BLaER1 treated with 17β-estradiol and CSF1 and Interleukin-3, amounts not matched to agents 10 nM and 100 nM (cell line): ENCODE results near the gene BUD31.
A peak's percentile ranks its signal among the peaks of the same experiment; 100 is the strongest.
"Not testable (repeated sequence)": the region's sequence is repeated elsewhere in the genome, so short reads cannot be mapped to it uniquely, and the experiment has no call there.

ENCODE experiments used
- H3K27ac ChIP-seq, 11 experiments: shearing (Covaris generic); formaldehyde crosslinking; 2 replicates each; pipeline ENCODE4 v1.8.1; 2022
- H3K27me3 ChIP-seq, 11 experiments: shearing (Covaris generic); formaldehyde crosslinking; 2 replicates each; pipeline ENCODE4 v1.8.1; 2022
- H3K36me3 ChIP-seq, 11 experiments: shearing (Covaris generic); formaldehyde crosslinking; 2 replicates each; pipeline ENCODE4 v1.8.1; 2022
- H3K4me1 ChIP-seq, 10 experiments: shearing (Covaris generic); formaldehyde crosslinking; 2 replicates each; pipeline ENCODE4 v1.8.1; 2022
- H3K4me2 ChIP-seq, 11 experiments: shearing (Covaris generic); formaldehyde crosslinking; 2 replicates each; pipeline ENCODE4 v1.8.1; 2022
- H3K4me3 ChIP-seq, 10 experiments: shearing (Covaris generic); formaldehyde crosslinking; 2 replicates each; pipeline ENCODE4 v1.8.1; 2022
- H3K9ac ChIP-seq, 11 experiments: shearing (Covaris generic); formaldehyde crosslinking; 2 replicates each; pipeline ENCODE4 v1.8.1; 2022
- H3K9me3 ChIP-seq, 11 experiments: shearing (Covaris generic); formaldehyde crosslinking; replicated peaks in 1 of 11; 2 replicates each; pipeline ENCODE4 v1.8.1; 2022
- H4K20me1 ChIP-seq, 11 experiments: shearing (Covaris generic); formaldehyde crosslinking; 2 replicates each; pipeline ENCODE4 v1.8.1; 2022
- Cebpa-rat ChIP-seq, 11 experiments: shearing (Covaris generic); IDR thresholded peaks; 2 replicates each; pipeline ENCODE4 v1.8.1; 2022

Gene BUD31

DNA sequence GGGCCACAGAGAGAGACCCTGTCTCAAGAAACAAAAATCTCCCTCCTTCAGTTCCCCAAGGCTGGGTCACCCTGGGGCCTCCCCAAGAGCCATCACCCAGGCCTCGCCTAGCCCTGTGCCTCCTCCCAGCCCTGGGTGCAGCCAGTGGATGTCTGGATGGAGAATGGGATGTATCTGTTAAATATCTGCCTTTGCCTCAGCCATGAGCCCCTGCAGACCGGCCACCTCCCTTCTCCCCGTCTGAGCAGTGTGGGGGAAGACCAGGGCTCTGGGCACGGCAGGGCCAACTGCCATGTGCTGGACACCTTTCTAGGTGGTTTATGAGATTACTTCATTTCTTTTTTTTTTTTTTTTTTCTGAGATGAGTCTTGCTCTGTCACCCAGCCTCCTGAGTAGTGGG is 24.2 kb upstream of the BUD31 start:
- Histone ChIP-seq H3K27me3 (no peaks in the 10 kb centered on the region), H3K4me2 (peak overlapping the region in 5 of 11 experiments; percentile 75 to 97 (median 81); a peak in 10 of 22 replicates), H3K9me3 (no peaks in the 10 kb centered on the region), H3K9ac (peak overlapping the region in 9 of 11 experiments; percentile 9 to 67 (median 32); a peak in 8 of 22 replicates), H3K27ac (peak overlapping the region in 6 of 11 experiments; percentile 5 to 35 (median 16); a peak in 9 of 22 replicates), H3K36me3 (peaks cover 48 to 89% (median 79%) of the 10 kb centered on the region in 11 experiments), H3K4me1 (peaks cover 24 to 72% (median 55%) of the 10 kb centered on the region in 10 experiments), H4K20me1 (peaks cover 42 to 92% (median 87%) of the 10 kb centered on the region in 11 experiments), H3K4me3 (no peak overlapping the region)
- no peak for TF ChIP-seq Cebpa-rat (IDR thresholded peaks at IDR 0.05)

GRCh38 chr7:99385564-99385963 is 23.2 kb upstream of the BUD31 start:
- Histone ChIP-seq H3K4me3 (0 out of 20 replicates have a peak overlapping the region, but pooled peaks of 1 of the 10 experiments have one; percentile 15), H3K4me1 (peaks cover 14 to 76% (median 47%) of the 10 kb centered on the region in 10 experiments), H3K36me3 (peaks cover 58 to 99% (median 89%) of the 10 kb centered on the region in 11 experiments), H3K27ac (peak overlapping the region in 10 of 11 experiments; percentile 21 to 72 (median 54); a peak in 19 of 22 replicates), H3K9ac (peak overlapping the region in 8 of 11 experiments; percentile 29 to 73 (median 58); a peak in 14 of 22 replicates), H3K27me3 (no peaks in the 10 kb centered on the region), H3K4me2 (peak overlapping the region in 8 of 11 experiments; percentile 15 to 97 (median 70); a peak in 13 of 22 replicates), H4K20me1 (peaks cover 37 to 100% (median 97%) of the 10 kb centered on the region in 11 experiments), H3K9me3 (no peaks in the 10 kb centered on the region)
- TF ChIP-seq Cebpa-rat (IDR thresholded peaks at IDR 0.05): no peak

GRCh38 chr7:99386584-99387238 is 22.1 kb upstream of the BUD31 start:
- H3K36me3 ChIP-seq: peaks cover 65 to 99% (median 92%) of the 10 kb centered on the region in 11 experiments

GRCh38 chr7:99387239-99387635 is 21.5 kb upstream of the BUD31 start:
- H3K27me3 ChIP-seq, H3K27ac ChIP-seq, H3K4me2 ChIP-seq, H3K9me3 ChIP-seq, H3K4me3 ChIP-seq, H3K9ac ChIP-seq: not testable (repeated sequence)
- Histone ChIP-seq H3K36me3 (peaks cover 66 to 99% (median 92%) of the 10 kb centered on the region in 11 experiments), H4K20me1 (peaks cover 35 to 100% (median 97%) of the 10 kb centered on the region in 11 experiments), H3K4me1 (peaks cover 4 to 76% (median 42%) of the 10 kb centered on the region in 10 experiments)
- peak in 2 of 11 experiments; percentile 55 to 63; a peak in 2 of 22 replicates for TF ChIP-seq Cebpa-rat (IDR thresholded peaks at IDR 0.05)

More at GRCh38 chr7:99386584-99387238, 22.1 kb upstream of the BUD31 start:
- no peak overlapping the region for H3K4me3 ChIP-seq
- peak overlapping the region in 3 of 11 experiments; percentile 21 to 72 (median 35); a peak in 5 of 22 replicates for H3K27ac ChIP-seq
- no peaks in the 10 kb centered on the region for H3K27me3 ChIP-seq
- 0 out of 22 replicates have a peak overlapping the region, but pooled peaks of 2 of the 11 experiments have one; percentile 9 to 18 for H3K9ac ChIP-seq
- H3K4me2 ChIP-seq: no peak overlapping the region
- H4K20me1 ChIP-seq: peaks cover 33 to 100% (median 97%) of the 10 kb centered on the region in 11 experiments
- TF ChIP-seq Cebpa-rat (IDR thresholded peaks at IDR 0.05): no peak
- peaks cover 2 to 76% (median 42%) of the 10 kb centered on the region in 10 experiments for H3K4me1 ChIP-seq
- no peaks in the 10 kb centered on the region for H3K9me3 ChIP-seq

GRCh38 chr7:99387912-99388311 is 20.9 kb upstream of the BUD31 start:
- H3K9me3 ChIP-seq: no peaks in the 10 kb centered on the region
- H3K27me3 ChIP-seq: no peaks in the 10 kb centered on the region
- no peak for TF ChIP-seq Cebpa-rat (IDR thresholded peaks at IDR 0.05)
- H3K4me3 ChIP-seq: no peak overlapping the region
- H3K27ac ChIP-seq: no peak overlapping the region
- H3K4me1 ChIP-seq: peaks cover 8 to 76% (median 46%) of the 10 kb centered on the region in 10 experiments
- H3K4me2 ChIP-seq: no peak overlapping the region
- H3K36me3 ChIP-seq: peaks cover 66 to 99% (median 90%) of the 10 kb centered on the region in 11 experiments
- H3K9ac ChIP-seq: no peak overlapping the region
- H4K20me1 ChIP-seq: peaks cover 37 to 100% (median 97%) of the 10 kb centered on the region in 11 experiments

GRCh38 chr7:99389772-99390171 is 19.0 kb upstream of the BUD31 start:
- TF ChIP-seq Cebpa-rat (IDR thresholded peaks at IDR 0.05): no peak
- no peak overlapping the region for H3K27ac ChIP-seq
- H3K4me3 ChIP-seq: no peak overlapping the region
- H4K20me1 ChIP-seq: peaks cover 39 to 100% (median 97%) of the 10 kb centered on the region in 11 experiments
- peak overlapping the region in 2 of 11 experiments; percentile 88 to 91; a peak in 1 of 22 replicates for H3K4me2 ChIP-seq
- H3K4me1 ChIP-seq: peaks cover 20 to 70% (median 40%) of the 10 kb centered on the region in 10 experiments
- H3K27me3 ChIP-seq: no peaks in the 10 kb centered on the region
- H3K9ac ChIP-seq: peak overlapping the region in 1 of 11 experiments; percentile 43; a peak in 1 of 22 replicates
- H3K36me3 ChIP-seq: peaks cover 75 to 98% (median 92%) of the 10 kb centered on the region in 11 experiments
- H3K9me3 ChIP-seq: no peaks in the 10 kb centered on the region

GRCh38 chr7:99390941-99391602 is 17.7 kb upstream of the BUD31 start:
- Histone ChIP-seq H3K27ac (no peak overlapping the region), H3K27me3 (no peaks in the 10 kb centered on the region), H3K9me3 (no peaks in the 10 kb centered on the region), H3K4me1 (peaks cover 20 to 57% (median 29%) of the 10 kb centered on the region in 10 experiments), H3K36me3 (peaks cover 80 to 100% (median 95%) of the 10 kb centered on the region in 11 experiments), H3K9ac (peak overlapping the region in 2 of 11 experiments; percentile 19 to 43; a peak in 1 of 22 replicates), H4K20me1 (peaks cover 44 to 100% (median 99%) of the 10 kb centered on the region in 11 experiments), H3K4me3 (no peak overlapping the region), H3K4me2 (peak overlapping the region in 6 of 11 experiments; percentile 85 to 98 (median 90); a peak in 9 of 22 replicates)
- no peak for TF ChIP-seq Cebpa-rat (IDR thresholded peaks at IDR 0.05)

DNA sequence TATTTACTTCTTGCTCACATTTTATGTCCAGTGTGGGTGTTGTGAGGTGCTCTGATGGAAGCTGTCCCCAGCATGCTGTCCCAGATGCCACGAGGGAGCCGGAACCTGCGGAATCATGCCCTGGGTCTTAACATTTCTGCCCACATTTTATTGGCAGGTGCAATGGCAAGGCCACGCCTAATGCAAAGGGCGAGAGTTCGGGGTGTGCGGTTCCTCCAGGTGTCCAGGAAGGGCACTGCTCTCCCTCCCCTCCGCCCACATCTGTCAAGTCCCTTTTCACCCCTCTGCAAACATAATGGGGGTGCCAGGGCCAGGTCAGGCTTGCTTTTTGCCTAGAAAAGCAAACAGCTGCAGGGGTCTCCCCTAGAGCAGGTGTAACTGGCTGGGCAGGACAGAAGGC is 16.7 kb upstream of the BUD31 start:
- Histone ChIP-seq H3K9ac (peak overlapping the region; percentile 4 to 78 (median 60); a peak in 18 of 22 replicates), H3K27me3 (no peaks in the 10 kb centered on the region), H3K36me3 (peaks cover 78 to 98% (median 93%) of the 10 kb centered on the region in 11 experiments), H4K20me1 (peaks cover 41 to 100% (median 98%) of the 10 kb centered on the region in 11 experiments), H3K4me1 (peaks cover 20 to 51% (median 29%) of the 10 kb centered on the region in 10 experiments), H3K4me2 (peak overlapping the region; percentile 85 to 98 (median 88)), H3K9me3 (no peaks in the 10 kb centered on the region), H3K27ac (peak overlapping the region in 2 of 11 experiments; percentile 17 to 25; a peak in 1 of 22 replicates), H3K4me3 (peak overlapping the region; percentile 38 to 65 (median 54))
- TF ChIP-seq Cebpa-rat (IDR thresholded peaks at IDR 0.05): no peak
